ENCODE data around the gene RALGAPA2. TPM values are rescaled to one million over a fixed set of nuclear protein-coding genes. Genes with fewer than 3 reads are reported as not detected.
A peak's percentile ranks its signal among the peaks of the same experiment; 100 is the strongest.

The RALGAPA2 gene
- total and polyA plus RNA-seq, 10 donors: 1.2 to 55.2 (median 29.4) TPM

DNA sequence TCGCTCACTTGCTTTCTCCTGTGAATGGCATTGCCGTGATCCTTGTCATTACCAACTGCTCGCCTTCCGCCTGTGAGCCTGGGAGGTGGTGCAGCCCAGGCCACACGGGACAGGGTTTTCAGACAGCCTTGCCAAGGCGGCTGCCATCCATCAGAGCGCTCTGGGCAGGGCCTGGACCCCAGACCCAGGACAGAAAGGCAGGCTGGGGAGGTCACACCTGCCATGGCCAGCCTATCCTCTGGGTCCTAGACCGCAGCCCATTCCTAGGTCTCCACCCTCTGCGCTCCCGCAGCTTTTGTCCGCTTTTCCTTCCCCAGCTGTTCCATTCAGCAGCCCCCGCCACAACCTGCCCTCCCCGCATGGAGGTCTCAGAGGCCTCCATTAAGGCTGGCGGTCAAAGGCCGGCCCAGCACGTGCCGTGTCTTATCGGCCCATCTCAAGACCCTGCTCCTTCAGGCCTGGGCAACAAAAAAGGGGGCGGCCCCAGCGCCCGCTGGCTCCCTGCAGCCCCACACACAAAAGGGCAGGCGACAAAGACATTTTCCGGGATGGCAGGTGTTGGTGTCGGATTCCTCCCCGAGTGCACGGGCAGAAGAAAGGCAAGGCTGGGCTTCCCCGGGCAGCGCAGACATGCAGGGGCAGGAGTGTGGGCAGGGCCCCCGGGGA lies 316.4 kb downstream of the RALGAPA2 start:
- TF ChIP-seq POLR2AphosphoS5 (IDR thresholded peaks at IDR 0.05): peak in 1 of 3 donors; percentile 7
- TF ChIP-seq, protein P1, sequence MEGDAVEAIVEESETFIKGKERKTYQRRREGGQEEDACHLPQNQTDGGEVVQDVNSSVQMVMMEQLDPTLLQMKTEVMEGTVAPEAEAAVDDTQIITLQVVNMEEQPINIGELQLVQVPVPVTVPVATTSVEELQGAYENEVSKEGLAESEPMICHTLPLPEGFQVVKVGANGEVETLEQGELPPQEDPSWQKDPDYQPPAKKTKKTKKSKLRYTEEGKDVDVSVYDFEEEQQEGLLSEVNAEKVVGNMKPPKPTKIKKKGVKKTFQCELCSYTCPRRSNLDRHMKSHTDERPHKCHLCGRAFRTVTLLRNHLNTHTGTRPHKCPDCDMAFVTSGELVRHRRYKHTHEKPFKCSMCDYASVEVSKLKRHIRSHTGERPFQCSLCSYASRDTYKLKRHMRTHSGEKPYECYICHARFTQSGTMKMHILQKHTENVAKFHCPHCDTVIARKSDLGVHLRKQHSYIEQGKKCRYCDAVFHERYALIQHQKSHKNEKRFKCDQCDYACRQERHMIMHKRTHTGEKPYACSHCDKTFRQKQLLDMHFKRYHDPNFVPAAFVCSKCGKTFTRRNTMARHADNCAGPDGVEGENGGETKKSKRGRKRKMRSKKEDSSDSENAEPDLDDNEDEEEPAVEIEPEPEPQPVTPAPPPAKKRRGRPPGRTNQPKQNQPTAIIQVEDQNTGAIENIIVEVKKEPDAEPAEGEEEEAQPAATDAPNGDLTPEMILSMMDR (IDR thresholded peaks at IDR 0.05 in 8 of 11, conservative IDR thresholded peaks at IDR 0.05 in 3 of 11): no peak
- Histone ChIP-seq H3K4me1 (peaks cover 0 to 23% (median 6%) of the 10 kb centered on the region in 6 donors), H3K27me3 (replicated peaks in 1 of 7) (no peaks in the 10 kb centered on the region), H3K9me3 (no peaks in the 10 kb centered on the region), H3K36me3 (peaks cover 0 to 99% (median 16%) of the 10 kb centered on the region in 6 donors), H3K4me3 (no peak overlapping the region), H3K27ac (no peak overlapping the region)
- intact Hi-C loops (cut with DNase I; ENCODE audit: low total_unique reads): no loop called here
- WGBS, 5 donors: 93 to 97% (median 96%) methylated on average over 29 of the region's 29 CpGs
- no peak for DNase-seq

DNA sequence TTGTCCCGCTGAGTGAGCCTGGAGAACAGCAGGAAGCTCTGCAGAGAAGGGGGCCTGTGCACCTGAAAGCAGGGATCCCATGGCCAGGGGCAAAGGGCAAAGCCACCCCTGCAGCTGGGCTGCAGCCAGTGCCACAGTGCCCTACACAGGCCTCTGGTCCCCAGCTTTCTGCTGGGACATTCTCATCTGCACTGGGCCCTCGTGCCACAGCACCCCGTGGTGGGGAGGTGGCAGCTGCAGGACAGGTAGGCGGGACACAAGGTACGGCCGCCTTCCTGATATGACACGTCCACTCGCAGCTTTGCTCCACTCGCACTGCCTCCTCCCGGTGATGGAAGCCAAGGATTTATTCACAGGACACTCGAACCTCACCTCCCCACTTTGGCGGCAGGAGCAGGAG lies 317.4 kb downstream of the RALGAPA2 start:
- no peak for DNase-seq
- peaks cover 0 to 23% (median 6%) of the 10 kb centered on the region in 6 donors for H3K4me1 ChIP-seq
- no peak overlapping the region for H3K4me3 ChIP-seq
- 91 to 96% (median 92%) methylated on average over 10 to 12 of the region's 12 CpGs for WGBS, 5 donors
- no peaks in the 10 kb centered on the region for H3K27me3 ChIP-seq (replicated peaks in 1 of 7)
- no peak overlapping the region for H3K27ac ChIP-seq
- H3K36me3 ChIP-seq: peaks cover 0 to 99% (median 16%) of the 10 kb centered on the region in 6 donors
- H3K9me3 ChIP-seq: no peaks in the 10 kb centered on the region
- TF ChIP-seq POLR2AphosphoS5 (IDR thresholded peaks at IDR 0.05) (peak in 1 of 3 donors; percentile 36), POLR2A (IDR thresholded peaks at IDR 0.05) (no peak)
- intact Hi-C loops (cut with DNase I; ENCODE audit: low total_unique reads): no loop called here

DNA sequence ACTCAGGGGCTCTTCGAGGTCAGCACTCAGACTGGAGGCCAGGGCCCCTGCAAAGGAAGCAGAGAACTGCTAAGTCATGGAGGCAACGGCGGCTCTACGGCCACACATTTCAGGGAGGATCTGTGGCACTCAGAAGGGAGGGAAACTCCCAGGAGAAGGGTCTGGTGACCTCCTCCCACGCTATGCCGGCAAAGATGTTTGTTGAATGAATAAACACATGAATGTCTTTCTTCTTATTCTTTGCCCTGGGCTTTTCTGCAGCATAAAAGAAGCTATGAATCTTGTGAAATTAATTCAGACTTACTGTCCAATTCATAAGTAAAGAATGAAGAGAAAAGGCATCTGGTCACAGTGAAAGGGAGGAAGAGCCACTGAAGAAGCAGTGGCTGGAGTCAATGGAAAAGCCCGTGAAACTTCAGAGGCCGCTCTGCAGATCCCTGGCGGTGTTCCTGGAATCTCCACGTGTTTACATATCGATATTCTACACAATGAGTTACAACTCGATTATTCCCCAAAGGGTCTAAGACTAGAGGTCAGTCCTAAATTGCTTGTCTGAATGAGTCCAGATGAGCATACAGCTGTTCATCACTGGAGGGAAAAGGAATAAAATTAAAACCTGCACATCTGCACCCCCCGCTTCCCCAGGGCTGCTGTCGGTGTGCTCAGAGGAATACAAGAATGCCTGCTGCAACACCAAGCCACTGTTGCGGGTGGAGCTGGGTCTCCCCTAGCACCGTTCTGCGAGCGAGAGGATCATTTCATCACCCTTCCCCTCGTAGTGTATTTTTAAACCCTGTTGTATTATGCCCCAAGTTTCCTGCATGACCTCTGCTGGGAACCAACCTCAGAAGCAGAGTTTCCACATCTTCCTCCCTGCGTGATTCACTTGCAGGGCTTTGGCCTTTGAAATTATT lies 319.0 kb downstream of the RALGAPA2 start:
- WGBS, 5 donors: 54 to 72% (median 66%) methylated on average over 20 of the region's 20 CpGs

DNA sequence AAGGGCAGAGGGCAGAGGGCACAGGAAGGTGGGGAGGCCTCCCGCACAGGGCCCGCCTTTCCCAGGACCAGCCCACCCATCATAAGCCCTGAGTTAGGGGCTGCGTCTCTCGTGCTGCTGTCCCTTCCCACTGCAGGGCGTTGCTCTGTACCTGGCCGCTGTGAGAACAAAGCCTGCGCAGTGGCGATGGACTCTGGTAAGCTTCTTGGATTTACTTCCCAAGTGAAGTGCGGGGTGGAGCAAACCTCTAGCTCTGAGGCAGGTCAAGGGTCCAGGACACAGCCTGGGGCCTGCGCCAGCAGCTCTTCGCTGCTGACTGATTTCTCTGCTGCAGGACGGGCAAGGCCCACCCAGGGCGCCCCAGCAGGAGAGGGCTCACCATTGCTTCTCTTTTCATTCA lies 320.7 kb downstream of the RALGAPA2 start:
- H3K36me3 ChIP-seq: peaks cover 0 to 79% (median 16%) of the 10 kb centered on the region in 6 donors
- peaks cover 0 to 23% (median 6%) of the 10 kb centered on the region in 6 donors for H3K4me1 ChIP-seq
- H3K27me3 ChIP-seq (replicated peaks in 1 of 7): no peaks in the 10 kb centered on the region
- TF ChIP-seq, protein P1 (IDR thresholded peaks at IDR 0.05 in 8 of 11, conservative IDR thresholded peaks at IDR 0.05 in 3 of 11): no peak
- no peak for TF ChIP-seq POLR2AphosphoS5 (IDR thresholded peaks at IDR 0.05)
- DNase-seq: no peak
- no peak overlapping the region for H3K27ac ChIP-seq
- H3K9me3 ChIP-seq: no peaks in the 10 kb centered on the region
- no peak overlapping the region for H3K4me3 ChIP-seq
- 80 to 91% (median 85%) methylated on average over 11 to 13 of the region's 13 CpGs for whole genome bisulfite sequencing, 5 donors
- intact Hi-C loops (cut with DNase I; ENCODE audit: low total_unique reads): no loop called here

More for the DNA sequence above, 319.0 kb downstream of the RALGAPA2 start:
- no peak overlapping the region for H3K27ac ChIP-seq
- H3K4me3 ChIP-seq: no peak overlapping the region
- no peak for DNase-seq
- TF ChIP-seq, protein P1 (IDR thresholded peaks at IDR 0.05 in 8 of 11, conservative IDR thresholded peaks at IDR 0.05 in 3 of 11): no peak
- peak in 1 of 3 donors; percentile 11 for TF ChIP-seq POLR2AphosphoS5 (IDR thresholded peaks at IDR 0.05)
- intact Hi-C loops (cut with DNase I; ENCODE audit: low total_unique reads): no loop called here
- H3K27me3 ChIP-seq (replicated peaks in 1 of 7): no peaks in the 10 kb centered on the region
- H3K4me1 ChIP-seq: peaks cover 0 to 23% (median 6%) of the 10 kb centered on the region in 6 donors
- no peaks in the 10 kb centered on the region for H3K9me3 ChIP-seq
- peaks cover 0 to 96% (median 16%) of the 10 kb centered on the region in 6 donors for H3K36me3 ChIP-seq

All from spleen (tissue), 11 donors.